ENCODE measurements around the gene VOPP1. TPM values are rescaled to one million over a fixed set of nuclear protein-coding genes. Genes with fewer than 3 reads are reported as not detected.

Gene VOPP1
- total and polyA plus RNA-seq, 5 donors from 2014 or later = 40.3 to 128 (median 60.9) TPM

DNA sequence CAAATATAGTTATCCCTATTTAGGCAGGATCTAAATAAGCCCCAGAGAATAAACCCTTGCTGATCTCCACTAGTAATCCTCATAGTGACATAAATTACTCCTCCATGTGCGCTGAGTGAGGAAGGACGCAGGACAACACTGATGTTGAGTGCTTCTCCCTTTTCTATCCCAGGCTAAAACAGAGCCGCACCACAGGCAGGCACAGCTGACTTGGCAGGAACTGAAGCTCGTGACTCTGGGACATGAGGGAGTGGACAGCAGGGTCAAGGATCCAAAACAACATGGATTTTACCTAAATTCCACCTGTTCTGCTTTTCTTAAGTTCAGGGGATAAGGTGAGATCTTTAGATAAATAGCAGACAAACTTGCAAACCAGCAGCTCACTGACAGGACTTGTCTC, 46.0 kb downstream of the VOPP1 start:
- peaks cover 57% of the 10 kb centered on the region for H3K4me1 ChIP-seq (ENCODE audit: control insufficient read depth, insufficient read depth, low read length, poor library complexity, severe bottlenecking)
- no peak overlapping the region for H3K27ac ChIP-seq (ENCODE audit: insufficient read depth, low read length, poor library complexity, severe bottlenecking)
- H3K27me3 ChIP-seq (ENCODE audit: control insufficient read depth, insufficient read depth, low read length) = no peaks in the 10 kb centered on the region
- no peak overlapping the region for H3K4me3 ChIP-seq (ENCODE audit: low read depth, low read length)
- DNase-seq = no peak
- H3K36me3 ChIP-seq (ENCODE audit: control insufficient read depth, insufficient read depth, low read length) = peaks cover 6% of the 10 kb centered on the region
- peak overlapping the region in 1 of 3 donors; percentile 41 for H3K27ac Mint-ChIP-seq
- no peaks in the 10 kb centered on the region for H3K9me3 ChIP-seq (ENCODE audit: control insufficient read depth in 2 of 2, low read length in 2 of 2)
- peaks cover 4% of the 10 kb centered on the region for H3K36me3 Mint-ChIP-seq
- peaks cover 41 to 82% (median 64%) of the 10 kb centered on the region in 4 donors for H3K4me1 Mint-ChIP-seq
- H3K9me3 Mint-ChIP-seq = peaks cover 0 to 3% (median 0%) of the 10 kb centered on the region in 7 donors
- ATAC-seq (ENCODE audit: low read depth in 2 of 2) = no peak
- H3K27me3 Mint-ChIP-seq = no peaks in the 10 kb centered on the region
- no peak overlapping the region for H3K4me3 Mint-ChIP-seq

DNA sequence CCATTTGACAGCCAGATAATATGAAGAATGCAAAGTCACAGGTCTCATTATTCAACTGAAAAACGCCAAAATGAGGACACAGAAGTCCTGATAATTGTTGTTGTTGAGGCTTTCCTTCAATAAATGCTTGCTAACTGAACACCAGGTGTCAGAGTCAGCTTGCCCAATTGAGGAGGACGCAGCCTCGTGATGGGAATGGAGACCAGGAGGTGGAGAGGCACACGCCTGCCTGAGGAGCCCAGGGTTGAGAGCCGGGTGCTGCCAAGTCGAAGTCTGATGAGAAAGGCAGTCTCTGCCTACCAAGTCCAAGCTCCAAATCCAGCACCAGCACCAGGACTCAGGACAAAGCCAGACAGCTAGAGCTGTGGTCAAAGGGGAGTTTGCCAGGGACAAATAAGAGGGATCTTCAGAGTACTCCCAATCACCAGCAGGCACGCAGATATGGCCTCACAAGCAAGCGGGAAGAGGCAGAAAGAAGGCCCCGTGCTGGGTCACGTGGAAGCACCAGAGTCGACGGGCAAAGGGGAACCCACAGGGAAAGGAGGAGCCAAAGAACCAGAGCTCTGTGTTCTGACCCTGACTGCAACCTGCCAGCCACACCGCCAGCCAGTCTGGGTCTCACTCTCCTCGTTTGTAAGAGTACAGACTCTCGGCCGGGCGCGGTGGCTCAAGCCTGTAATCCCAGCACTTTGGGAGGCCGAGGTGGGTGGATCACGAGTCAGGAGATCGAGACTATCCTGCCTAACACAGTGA, 47.6 kb downstream of the VOPP1 start:
- Mint-ChIP-seq H3K4me3 (peak overlapping the region in 2 of 4 donors; percentile 44 to 50), H3K4me1 (peaks cover 44 to 79% (median 62%) of the 10 kb centered on the region in 4 donors), H3K36me3 (peaks cover 13% of the 10 kb centered on the region), H3K27ac (peak overlapping the region; percentile 36 to 67 (median 54)), H3K27me3 (no peaks in the 10 kb centered on the region), H3K9me3 (peaks cover 0 to 3% (median 0%) of the 10 kb centered on the region in 7 donors)
- H3K27ac ChIP-seq (ENCODE audit: insufficient read depth, low read length, poor library complexity, severe bottlenecking) = no peak overlapping the region
- DNase-seq = no peak
- H3K9me3 ChIP-seq (ENCODE audit: control insufficient read depth in 2 of 2, low read length in 2 of 2) = no peaks in the 10 kb centered on the region
- no peak overlapping the region for H3K4me3 ChIP-seq (ENCODE audit: low read depth, low read length)
- H3K4me1 ChIP-seq (ENCODE audit: control insufficient read depth, insufficient read depth, low read length, poor library complexity, severe bottlenecking) = peaks cover 46% of the 10 kb centered on the region
- no peak for ATAC-seq (ENCODE audit: low read depth in 2 of 2)
- H3K36me3 ChIP-seq (ENCODE audit: control insufficient read depth, insufficient read depth, low read length) = peaks cover 15% of the 10 kb centered on the region
- H3K27me3 ChIP-seq (ENCODE audit: control insufficient read depth, insufficient read depth, low read length) = no peaks in the 10 kb centered on the region

DNA sequence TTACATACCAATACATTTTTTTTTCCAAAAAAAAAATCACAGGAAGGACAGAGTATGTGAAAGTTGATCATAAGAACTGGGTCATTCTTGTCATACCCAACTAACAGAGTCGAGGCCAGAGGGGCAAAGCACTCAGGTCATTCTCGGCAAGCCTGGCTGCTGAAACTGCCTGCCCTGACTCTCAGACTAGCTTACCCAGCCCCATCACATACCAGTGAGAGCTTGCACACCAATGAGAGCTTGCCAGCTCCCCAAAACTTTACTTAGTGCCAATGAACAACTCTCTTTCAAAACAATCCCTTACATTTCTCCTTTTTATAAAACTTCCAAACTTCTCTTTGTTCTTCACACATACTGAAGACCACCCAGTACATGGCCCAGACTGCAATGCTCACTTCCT, 48.9 kb downstream of the VOPP1 start:
- DNase-seq = no peak
- Mint-ChIP-seq H3K27me3 (no peaks in the 10 kb centered on the region), H3K4me3 (peak overlapping the region in 3 of 4 donors; percentile 17 to 58 (median 30)), H3K36me3 (peaks cover 26% of the 10 kb centered on the region), H3K27ac (peak overlapping the region; percentile 22 to 86 (median 76)), H3K4me1 (peaks cover 49 to 85% (median 65%) of the 10 kb centered on the region in 4 donors), H3K9me3 (no peaks in the 10 kb centered on the region)
- ATAC-seq (ENCODE audit: low read depth in 2 of 2) = no peak
- no peak overlapping the region for H3K27ac ChIP-seq (ENCODE audit: insufficient read depth, low read length, poor library complexity, severe bottlenecking)
- peaks cover 47% of the 10 kb centered on the region for H3K4me1 ChIP-seq (ENCODE audit: control insufficient read depth, insufficient read depth, low read length, poor library complexity, severe bottlenecking)
- peaks cover 29% of the 10 kb centered on the region for H3K36me3 ChIP-seq (ENCODE audit: control insufficient read depth, insufficient read depth, low read length)
- no peak overlapping the region for H3K4me3 ChIP-seq (ENCODE audit: low read depth, low read length)
- H3K9me3 ChIP-seq (ENCODE audit: control insufficient read depth in 2 of 2, low read length in 2 of 2) = no peaks in the 10 kb centered on the region
- no peaks in the 10 kb centered on the region for H3K27me3 ChIP-seq (ENCODE audit: control insufficient read depth, insufficient read depth, low read length)

DNA sequence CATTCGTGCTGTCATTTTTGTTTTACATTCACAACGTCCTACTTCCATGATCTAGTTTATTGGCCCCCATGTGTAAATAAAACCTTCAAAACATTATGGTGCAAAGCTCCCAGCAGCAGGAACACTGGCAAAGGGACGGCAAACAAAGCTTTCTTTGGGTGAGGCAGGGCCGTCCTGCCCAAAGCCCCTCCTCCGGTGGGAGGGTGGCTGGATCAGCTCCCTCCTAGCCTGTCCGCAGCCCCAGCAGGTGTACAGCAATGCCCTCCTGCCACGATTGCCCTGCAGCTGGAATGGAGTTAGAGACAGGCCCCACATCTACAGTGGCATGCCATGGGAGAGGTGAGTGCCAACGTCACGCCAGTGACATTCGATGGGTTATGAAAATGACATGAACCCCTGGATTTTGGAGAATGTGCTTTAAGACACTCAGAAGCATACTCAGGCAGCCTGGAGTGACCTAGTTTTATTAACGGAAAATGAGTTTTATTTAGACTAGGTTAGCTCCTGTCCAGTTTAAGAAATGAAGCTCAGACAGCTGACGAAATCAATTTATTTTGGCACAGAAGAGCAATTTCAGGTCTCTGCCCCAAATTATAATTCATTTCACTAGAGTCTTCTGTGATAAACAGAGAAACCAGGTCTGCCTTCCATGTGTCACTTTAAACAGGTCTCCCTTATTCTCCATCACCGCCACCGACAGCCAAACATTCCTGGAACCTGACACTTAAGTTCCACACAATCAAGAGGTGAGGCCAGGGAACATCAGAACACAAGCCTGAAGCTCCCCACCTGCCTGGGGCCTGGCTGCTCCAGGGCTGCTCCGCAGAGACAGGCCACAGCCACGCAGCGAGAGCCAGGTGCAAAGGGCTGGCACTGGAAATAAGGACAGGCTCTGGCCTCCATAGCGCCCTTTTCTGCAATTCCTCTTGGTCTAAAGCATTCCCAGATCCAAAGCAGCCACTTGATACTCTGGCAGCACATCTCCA, 50.1 kb downstream of the VOPP1 start:
- peak overlapping the region in 1 of 3 donors; percentile 14 for H3K27ac Mint-ChIP-seq
- H3K4me3 Mint-ChIP-seq = peak overlapping the region in 1 of 4 donors; percentile 13
- H3K36me3 Mint-ChIP-seq = peaks cover 37% of the 10 kb centered on the region
- no peaks in the 10 kb centered on the region for H3K27me3 Mint-ChIP-seq
- peaks cover 39% of the 10 kb centered on the region for H3K36me3 ChIP-seq (ENCODE audit: control insufficient read depth, insufficient read depth, low read length)
- H3K9me3 ChIP-seq (ENCODE audit: control insufficient read depth in 2 of 2, low read length in 2 of 2) = no peaks in the 10 kb centered on the region
- H3K4me3 ChIP-seq (ENCODE audit: low read depth, low read length) = no peak overlapping the region
- ATAC-seq (ENCODE audit: low read depth in 2 of 2) (no peak), DNase-seq (no peak)
- H3K27me3 ChIP-seq (ENCODE audit: control insufficient read depth, insufficient read depth, low read length) = no peaks in the 10 kb centered on the region
- peaks cover 49% of the 10 kb centered on the region for H3K4me1 ChIP-seq (ENCODE audit: control insufficient read depth, insufficient read depth, low read length, poor library complexity, severe bottlenecking)
- peaks cover 51 to 91% (median 72%) of the 10 kb centered on the region in 4 donors for H3K4me1 Mint-ChIP-seq
- no peak overlapping the region for H3K27ac ChIP-seq (ENCODE audit: insufficient read depth, low read length, poor library complexity, severe bottlenecking)
- H3K9me3 Mint-ChIP-seq = no peaks in the 10 kb centered on the region

DNA sequence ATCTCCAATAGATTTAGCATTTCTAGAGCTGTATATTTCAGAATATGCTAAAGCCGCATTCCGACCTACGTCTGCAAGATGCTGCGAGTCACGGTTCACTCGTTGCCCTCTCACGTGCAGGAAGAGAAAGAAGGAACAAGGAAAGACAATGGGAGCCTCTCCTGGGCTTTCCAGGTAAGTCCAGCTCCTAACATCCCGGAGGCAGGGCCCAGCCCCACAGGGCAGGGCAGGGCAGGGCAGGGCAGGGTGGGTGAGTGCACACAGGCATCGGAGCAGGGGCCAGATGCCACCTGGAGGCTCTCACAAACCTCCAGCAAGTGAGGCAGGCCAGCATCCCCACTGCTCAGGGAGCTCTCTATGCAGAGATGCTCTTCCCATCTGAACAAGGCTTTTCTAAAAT, 50.8 kb downstream of the VOPP1 start:
- Histone ChIP-seq H3K4me1 (ENCODE audit: control insufficient read depth, insufficient read depth, low read length, poor library complexity, severe bottlenecking) (peaks cover 50% of the 10 kb centered on the region), H3K27ac (ENCODE audit: insufficient read depth, low read length, poor library complexity, severe bottlenecking) (no peak overlapping the region), H3K4me3 (ENCODE audit: low read depth, low read length) (no peak overlapping the region), H3K27me3 (ENCODE audit: control insufficient read depth, insufficient read depth, low read length) (no peaks in the 10 kb centered on the region), H3K9me3 (ENCODE audit: control insufficient read depth in 2 of 2, low read length in 2 of 2) (no peaks in the 10 kb centered on the region), H3K36me3 (ENCODE audit: control insufficient read depth, insufficient read depth, low read length) (peaks cover 41% of the 10 kb centered on the region)
- no peaks in the 10 kb centered on the region for H3K9me3 Mint-ChIP-seq
- ATAC-seq (ENCODE audit: low read depth in 2 of 2) (no peak), DNase-seq (no peak)
- peak overlapping the region in 1 of 4 donors; percentile 43 for H3K4me3 Mint-ChIP-seq
- no peaks in the 10 kb centered on the region for H3K27me3 Mint-ChIP-seq
- peaks cover 40% of the 10 kb centered on the region for H3K36me3 Mint-ChIP-seq
- H3K27ac Mint-ChIP-seq = peak overlapping the region in 1 of 3 donors; percentile 79
- peaks cover 52 to 89% (median 71%) of the 10 kb centered on the region in 4 donors for H3K4me1 Mint-ChIP-seq

DNA sequence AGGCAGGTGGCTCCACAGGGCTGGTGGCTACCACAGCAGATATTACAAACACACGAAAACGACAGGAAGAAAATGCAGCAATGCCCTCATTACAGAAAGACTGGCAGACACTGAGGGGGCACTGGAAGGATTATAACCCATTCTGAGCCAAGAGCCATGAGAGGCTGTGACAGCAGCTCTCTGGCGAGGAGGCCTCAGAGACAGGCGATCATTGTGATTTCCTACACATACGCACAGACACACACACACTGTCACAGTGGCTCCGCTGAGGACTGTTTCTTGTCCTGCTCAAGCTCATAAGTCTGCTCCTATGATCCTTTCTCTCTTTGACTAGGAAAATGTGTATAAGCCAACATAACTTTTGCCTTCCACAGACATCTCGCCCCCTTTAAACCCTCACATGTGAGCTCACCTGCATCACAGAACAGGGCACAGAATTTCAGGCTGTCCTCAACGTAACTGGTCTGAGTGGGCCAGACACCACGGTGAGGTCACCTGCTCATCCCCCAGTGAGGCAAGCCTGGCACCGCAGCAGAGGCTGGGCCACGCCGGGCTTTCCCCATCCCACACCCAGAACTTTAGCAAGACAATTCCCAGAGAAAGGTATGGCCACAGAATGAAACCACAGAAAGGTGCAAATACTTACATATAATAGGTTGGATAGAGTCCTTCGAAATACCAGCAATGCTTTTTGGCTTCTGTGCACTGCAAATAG, 51.7 kb downstream of the VOPP1 start:
- ATAC-seq (ENCODE audit: low read depth in 2 of 2) (no peak), DNase-seq (no peak)
- no peak overlapping the region for H3K4me3 ChIP-seq (ENCODE audit: low read depth, low read length)
- Mint-ChIP-seq H3K9me3 (no peaks in the 10 kb centered on the region), H3K4me1 (peaks cover 53 to 89% (median 72%) of the 10 kb centered on the region in 4 donors), H3K27ac (peak overlapping the region; percentile 33 to 78 (median 63)), H3K4me3 (peak overlapping the region in 2 of 4 donors; percentile 32 to 59), H3K36me3 (peaks cover 44% of the 10 kb centered on the region), H3K27me3 (no peaks in the 10 kb centered on the region)
- no peaks in the 10 kb centered on the region for H3K9me3 ChIP-seq (ENCODE audit: control insufficient read depth in 2 of 2, low read length in 2 of 2)
- H3K4me1 ChIP-seq (ENCODE audit: control insufficient read depth, insufficient read depth, low read length, poor library complexity, severe bottlenecking) = peaks cover 52% of the 10 kb centered on the region
- H3K27me3 ChIP-seq (ENCODE audit: control insufficient read depth, insufficient read depth, low read length) = no peaks in the 10 kb centered on the region
- peaks cover 44% of the 10 kb centered on the region for H3K36me3 ChIP-seq (ENCODE audit: control insufficient read depth, insufficient read depth, low read length)
- H3K27ac ChIP-seq (ENCODE audit: insufficient read depth, low read length, poor library complexity, severe bottlenecking) = no peak overlapping the region

DNA sequence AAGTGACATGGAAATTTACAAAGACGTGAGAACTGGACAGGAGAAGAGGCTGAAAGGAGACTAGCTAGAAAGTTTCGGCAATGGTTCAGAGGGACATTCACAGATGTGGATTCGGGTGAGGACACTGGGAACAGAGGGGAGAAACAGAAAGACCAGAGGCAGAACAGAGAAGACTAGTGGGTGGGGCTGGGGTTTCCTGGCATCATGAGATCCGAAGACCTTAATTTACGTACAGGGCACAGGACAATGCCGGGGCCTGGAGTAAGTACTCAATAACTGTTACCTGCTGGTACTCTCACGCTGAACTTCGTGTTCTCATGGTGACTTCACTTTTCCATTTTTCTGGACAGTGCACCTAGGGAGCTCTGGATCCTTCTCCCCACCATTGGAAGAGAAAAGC, 53.5 kb downstream of the VOPP1 start:
- no peak for DNase-seq
- Histone ChIP-seq H3K27ac (ENCODE audit: insufficient read depth, low read length, poor library complexity, severe bottlenecking) (no peak overlapping the region), H3K4me1 (ENCODE audit: control insufficient read depth, insufficient read depth, low read length, poor library complexity, severe bottlenecking) (peaks cover 46% of the 10 kb centered on the region), H3K27me3 (ENCODE audit: control insufficient read depth, insufficient read depth, low read length) (no peaks in the 10 kb centered on the region), H3K9me3 (ENCODE audit: control insufficient read depth in 2 of 2, low read length in 2 of 2) (no peaks in the 10 kb centered on the region), H3K4me3 (ENCODE audit: low read depth, low read length) (no peak overlapping the region), H3K36me3 (ENCODE audit: control insufficient read depth, insufficient read depth, low read length) (peaks cover 60% of the 10 kb centered on the region)
- Mint-ChIP-seq H3K27me3 (no peaks in the 10 kb centered on the region), H3K27ac (peak overlapping the region in 1 of 3 donors; percentile 45), H3K36me3 (peaks cover 39% of the 10 kb centered on the region), H3K4me1 (peaks cover 41 to 83% (median 64%) of the 10 kb centered on the region in 4 donors), H3K9me3 (no peaks in the 10 kb centered on the region), H3K4me3 (peak overlapping the region in 2 of 4 donors; percentile 45 to 70)
- no peak for ATAC-seq (ENCODE audit: low read depth in 2 of 2)

Data from CD4-positive, CD25-positive, alpha-beta regulatory T cell (primary cell).